Stimulated activated CD8-positive, alpha-beta memory T cell treated with anti-CD3 and anti-CD28 coated beads, Interleukin-7, amount 100 ng/mL, for 4 hours (primary cell): Measurements from ENCODE around the gene LRRC43.

ENCODE experiments used
- DNase-seq, 2 donors: peaks; one replicate each; pipeline ENCODE4 v3.0.0-alpha.2; 2020; ENCODE audit warnings: low read depth in 2 of 2

Gene LRRC43, protein sequence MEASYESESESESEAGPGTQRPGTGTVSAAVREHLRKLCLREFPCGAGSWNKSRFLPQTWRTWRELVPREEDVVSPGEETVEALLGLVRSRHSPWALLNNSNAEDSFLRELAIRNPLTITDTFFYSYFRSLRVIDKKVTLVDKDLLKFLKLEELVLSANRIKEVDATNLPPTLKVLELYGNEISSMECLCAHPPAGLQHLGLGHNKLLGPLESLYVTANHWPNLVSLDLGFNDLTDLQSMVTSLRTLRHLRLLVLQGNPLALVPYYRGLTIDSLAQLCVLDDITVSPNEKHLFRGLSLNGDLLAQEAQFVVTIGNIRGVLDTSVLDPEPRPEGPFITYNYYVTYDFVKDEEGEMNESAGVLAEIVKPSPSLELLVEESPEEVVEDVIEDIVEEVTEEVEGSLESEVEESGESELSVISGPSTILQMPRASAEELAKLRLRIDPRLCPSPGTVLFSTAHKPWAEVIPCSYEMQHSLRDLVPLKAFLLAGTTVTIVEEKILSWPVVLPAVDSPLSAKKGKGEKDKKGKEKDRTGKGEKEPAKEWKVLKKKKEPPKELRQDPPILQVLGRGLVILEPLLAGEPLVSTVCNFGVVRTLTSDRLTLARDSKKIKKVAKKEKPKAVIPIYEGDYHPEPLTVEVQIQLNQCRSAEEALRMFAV

DNA sequence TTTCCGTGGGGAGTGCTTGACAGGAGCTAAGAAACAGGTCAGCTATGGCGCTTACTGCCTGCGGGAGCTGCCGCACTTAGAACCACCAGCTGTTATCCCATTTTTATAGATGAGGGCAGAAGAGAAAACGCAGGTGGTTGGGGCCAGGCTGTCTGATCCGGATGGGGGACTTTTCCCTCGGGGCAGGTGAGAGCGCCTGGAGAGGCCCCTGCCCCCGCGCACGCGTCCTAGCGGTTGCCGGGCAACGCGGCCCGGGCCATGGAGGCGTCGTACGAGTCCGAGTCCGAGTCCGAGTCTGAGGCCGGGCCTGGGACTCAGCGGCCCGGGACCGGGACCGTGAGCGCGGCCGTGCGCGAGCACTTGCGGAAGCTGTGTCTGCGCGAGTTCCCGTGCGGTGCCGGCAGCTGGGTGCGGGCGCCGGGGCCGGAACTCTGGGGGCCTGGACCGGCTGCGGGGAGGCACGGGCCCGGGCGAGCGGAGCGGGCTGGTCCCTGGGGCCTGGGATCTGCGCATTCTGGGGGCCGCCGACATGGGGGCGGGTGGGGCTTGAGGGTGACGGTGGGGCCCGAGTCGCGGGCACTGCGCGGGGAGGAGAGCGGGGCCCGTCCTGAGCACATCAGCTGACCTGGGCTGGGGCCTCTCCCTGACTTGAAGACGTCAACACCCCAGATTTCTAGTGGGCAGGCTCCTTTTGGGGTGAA lies at the start of gene LRRC43:
TSS of gene LRRC43 (plus strand) at position 237 of the 701 bp plus-strand sequence. CDS start at position 259, 22 bp downstream.
- DNase-seq: peak in 1 of 2 donors; percentile 21

DNA sequence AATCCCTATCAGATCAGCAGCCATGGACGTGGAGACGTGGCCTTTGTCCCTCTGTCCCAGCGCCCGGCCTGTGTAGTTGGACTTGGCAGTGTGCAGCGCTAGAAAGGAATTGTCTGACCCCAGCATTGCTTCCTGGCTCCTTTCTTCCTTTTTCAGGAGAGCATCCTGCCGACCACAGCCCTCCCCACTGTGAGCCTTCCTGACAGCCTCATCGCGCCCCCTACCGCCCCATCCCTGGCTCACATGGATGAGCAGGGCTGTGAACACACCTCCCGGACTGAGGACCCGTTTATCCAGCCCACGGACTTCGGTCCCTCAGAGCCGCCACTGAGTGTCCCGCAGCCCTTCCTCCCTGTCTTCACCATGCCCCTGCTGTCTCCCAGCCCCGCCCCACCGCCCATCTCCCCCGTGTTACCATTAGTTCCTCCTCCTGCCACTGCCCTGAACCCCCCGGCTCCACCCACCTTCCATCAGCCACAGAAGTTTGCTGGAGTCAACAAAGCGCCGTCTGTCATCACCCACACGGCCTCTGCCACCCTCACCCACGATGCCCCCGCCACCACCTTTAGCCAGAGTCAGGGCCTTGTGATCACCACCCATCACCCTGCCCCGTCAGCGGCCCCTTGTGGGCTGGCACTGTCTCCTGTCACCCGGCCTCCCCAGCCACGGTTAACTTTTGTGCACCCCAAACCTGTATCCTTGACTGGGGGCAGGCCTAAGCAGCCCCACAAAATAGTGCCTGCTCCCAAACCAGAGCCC lies 49.6 kb upstream of the LRRC43 start:
- DNase-seq: no peak

DNA sequence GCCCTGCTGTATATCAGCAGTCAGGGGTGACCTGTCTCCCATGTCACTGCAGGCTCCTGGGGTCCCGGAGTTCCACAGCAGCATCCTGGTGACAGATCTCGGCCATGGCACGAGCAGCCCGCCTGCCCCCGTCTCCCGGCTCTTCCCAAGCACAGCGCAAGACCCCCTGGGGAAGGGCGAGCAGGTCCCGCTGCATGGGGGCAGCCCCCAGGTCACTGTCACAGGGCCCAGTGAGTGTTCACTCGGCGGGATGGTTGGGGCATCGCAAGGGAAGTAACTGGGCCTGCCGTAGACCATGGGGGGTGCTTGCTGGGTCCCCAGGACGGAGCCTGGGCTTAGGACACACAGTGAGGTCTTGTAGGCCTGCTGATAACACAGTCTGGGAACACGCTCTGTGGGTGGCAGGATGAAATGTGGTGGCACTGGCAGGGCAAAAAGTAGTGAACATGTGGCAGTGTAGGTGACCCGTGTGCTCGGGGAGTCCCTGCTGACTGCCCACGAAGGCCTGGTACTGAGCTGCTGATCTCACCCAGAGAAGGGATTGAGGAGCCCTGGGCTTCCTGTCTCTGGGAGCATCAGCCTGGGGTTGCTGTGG lies 47.4 kb upstream of the LRRC43 start:
- DNase-seq: no peak

DNA sequence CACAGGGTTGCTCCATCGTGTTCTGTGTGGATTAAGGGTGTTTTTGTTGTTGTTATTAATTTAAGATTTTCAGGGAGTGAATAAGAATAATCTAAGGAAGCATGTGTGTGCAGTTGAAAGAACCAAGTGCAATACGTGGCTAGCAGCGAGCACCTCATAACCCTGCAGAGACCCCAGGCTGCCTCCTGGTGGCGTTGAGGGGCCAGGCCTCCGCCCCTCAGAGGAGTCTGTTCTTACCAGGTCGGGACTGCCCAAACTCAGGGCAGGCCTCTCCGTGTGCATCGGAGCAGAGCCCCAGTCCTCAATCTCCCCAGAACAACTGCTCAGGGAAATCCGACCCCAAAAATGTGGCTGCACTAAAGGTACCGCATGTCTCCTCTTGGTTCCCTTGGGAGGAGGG lies 45.7 kb upstream of the LRRC43 start:
- no peak for DNase-seq

DNA sequence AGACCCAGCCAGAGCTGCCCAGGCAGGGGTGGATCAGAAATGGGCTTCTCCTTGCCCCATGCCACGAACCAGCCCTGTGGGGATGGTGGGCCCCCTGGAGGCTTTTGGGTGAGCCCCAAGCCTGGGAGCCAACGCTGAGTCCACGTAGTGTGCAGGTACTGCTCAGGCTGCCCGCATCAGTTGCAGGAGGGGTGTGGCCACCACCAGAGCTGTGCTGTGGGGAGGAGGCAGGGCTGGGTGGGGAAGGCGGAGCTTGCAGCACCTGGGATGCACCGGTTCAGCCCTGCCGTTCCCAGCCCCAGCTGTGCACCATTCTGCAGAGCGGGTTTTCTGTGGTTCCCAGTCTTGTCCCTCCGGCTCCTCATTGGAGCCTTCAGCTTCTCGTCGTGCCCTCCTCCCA lies 45.2 kb upstream of the LRRC43 start:
- DNase-seq: no peak

DNA sequence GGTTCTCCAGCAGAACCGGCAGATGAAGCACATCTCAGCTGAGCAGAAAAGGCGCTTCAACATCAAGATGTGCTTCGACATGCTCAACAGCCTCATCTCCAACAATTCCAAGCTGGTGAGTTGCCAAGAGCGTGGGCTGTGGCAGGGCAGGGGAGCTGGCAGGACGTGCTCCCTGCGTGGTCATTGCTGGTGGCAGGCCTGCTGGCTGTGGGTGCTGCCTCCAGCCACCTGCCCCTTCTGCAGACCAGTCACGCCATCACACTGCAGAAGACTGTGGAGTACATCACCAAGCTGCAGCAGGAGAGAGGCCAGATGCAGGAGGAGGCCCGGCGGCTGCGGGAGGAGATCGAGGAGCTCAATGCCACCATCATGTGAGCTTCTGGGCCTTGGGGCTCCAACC lies 44.7 kb upstream of the LRRC43 start:
- DNase-seq: no peak

DNA sequence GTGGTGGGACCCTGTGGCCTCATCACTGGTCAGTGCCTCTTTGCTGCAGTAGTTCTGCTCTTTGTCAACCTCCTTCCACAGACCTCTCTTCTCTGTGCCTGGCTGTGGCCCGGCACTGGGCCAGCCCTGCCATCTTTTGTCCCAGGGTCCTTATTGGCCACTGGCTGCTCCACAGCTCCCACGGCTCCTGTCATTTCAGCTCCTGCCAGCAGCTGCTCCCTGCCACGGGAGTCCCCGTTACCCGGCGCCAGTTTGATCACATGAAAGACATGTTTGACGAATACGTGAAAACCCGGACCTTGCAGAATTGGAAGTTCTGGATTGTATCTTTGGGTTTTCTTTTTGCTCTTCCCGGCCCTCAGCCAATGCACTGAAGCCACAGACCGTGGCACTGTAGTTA lies 44.3 kb upstream of the LRRC43 start:
- no peak for DNase-seq

DNA sequence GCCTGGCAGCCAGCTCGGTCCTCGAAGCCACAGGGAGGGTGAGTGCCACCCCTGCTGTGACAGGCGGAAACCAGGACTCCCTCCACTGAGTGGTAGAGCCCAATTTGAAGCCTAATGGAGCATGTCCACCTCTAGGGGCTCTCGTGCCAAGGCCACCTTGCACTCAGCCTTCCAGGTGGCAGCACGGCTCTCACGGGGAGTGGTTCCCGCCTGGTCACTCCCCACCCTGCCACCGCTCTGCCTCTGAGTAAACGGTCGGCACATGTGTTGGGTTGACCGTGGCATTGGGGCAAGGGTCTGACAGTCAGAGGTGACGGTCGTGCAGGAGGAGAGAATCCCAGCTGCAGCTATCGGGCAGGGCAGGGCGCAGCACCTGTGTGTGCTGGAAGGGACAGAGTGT lies 43.7 kb upstream of the LRRC43 start:
- no peak for DNase-seq

DNA sequence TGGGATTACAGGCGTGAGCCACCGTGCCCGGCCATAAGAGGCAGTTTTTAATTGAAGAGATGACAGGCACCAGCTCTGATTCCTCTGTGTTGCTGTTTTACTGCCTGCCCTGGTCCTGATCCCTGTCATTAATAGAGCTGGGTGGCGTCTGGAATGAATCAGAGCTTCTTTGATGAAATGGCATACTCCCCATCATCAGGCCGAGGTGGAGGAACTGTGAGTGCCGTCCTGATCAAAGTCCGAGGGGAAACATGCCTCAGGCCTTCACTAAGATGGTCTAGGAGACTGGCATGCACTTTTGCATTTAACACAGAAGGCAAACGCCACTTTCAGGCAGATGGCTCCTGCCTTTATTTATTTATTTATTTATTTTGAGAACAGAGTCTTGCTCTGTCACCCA lies 43.0 kb upstream of the LRRC43 start:
- DNase-seq: no peak

DNA sequence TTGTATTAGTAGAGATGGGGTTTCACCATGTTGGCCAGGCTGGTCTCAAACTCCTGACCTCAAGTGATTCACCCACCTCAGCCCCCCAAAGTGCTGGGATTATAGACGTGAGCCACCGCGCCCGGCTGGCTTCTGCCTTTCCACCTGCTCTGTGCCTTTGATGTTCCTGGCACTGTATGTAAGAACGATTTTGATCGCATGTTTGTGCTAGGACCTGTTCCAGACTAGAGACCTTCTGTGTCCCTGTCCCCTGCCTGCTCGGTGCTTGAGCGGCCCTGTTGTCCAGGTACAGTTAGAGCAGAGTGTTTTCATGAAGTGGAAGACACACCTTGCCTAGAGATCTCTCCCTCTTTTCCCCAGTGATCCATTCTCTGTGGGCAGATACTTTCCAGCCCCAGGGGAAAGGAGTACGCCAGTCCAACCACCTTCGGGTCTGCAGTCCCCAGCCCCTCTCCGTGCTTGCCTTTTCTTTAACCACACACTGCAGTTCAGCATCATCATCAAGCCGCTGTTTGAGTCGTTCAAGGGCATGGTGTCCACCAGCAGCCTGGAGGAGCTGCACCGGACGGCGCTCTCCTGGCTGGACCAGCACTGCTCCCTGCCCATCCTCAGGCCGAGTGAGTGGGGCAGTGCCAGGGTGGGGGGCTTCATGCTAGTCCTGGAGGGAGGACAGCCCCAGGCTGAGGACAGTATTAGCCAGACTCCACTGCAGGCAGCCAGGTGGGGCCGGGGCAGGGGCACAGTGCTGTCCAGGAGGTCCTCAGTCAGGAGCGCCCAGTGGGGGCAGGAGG lies 42.3 kb upstream of the LRRC43 start:
- no peak for DNase-seq

DNA sequence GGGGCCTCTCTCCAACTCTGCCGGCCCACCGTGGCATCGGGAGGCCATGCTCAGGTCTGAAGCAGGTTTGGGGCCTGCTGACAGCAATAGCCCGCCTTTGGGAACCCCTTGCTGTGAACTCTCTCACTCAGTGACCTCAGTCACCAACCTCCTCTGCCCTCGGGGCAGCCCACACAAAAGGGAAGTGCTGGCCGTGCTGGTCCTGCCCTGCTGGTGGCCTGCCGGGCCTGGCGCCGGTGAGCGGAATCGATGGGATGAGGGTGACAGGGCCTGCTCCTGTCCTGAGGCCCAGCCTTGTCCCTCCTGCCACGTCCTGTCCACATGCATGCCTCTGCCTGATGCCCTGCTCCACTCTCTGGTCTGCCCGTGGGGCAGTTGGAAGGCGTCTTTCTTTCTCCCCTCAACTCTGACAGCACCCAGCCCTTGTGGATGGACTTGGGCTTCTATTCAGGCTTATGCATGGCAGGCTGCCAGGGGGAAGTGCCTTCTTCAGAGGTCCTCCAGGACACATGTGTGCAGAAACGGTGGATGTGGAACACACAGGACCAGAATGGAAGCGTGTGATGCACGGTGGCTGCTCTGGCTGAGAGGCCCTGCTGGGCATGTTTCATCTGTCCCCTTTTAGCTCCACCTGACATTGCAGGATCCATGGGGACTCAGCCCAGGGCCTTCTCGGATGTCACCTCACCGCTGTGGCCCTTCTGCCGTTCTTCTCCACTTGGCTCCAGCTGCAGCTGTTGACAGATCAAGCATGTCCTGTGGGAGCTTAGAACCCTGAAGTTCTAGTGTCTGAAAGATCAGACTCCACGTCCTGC lies 40.8 kb upstream of the LRRC43 start:
- no peak for DNase-seq

DNA sequence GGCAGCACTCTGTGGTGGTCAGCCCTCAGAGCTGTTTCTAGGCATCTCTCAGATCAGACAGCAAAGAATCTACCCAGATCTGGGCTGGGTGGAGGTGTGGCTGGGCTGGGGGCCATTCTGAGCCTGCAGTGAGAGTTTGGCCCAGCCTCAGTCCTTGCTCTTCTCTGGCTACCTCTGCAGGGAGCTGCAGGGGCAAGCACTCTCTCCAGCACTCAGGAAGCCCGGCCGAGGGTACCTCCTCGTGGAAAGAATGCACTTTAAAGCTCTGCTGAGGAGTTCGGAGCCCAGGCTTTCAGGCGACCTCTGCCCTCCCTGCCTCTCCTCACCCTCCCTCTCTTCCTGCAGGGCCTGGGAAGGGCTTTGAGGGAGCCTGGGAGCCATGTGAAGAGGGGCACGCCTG lies 40.1 kb upstream of the LRRC43 start:
- DNase-seq: no peak

DNA sequence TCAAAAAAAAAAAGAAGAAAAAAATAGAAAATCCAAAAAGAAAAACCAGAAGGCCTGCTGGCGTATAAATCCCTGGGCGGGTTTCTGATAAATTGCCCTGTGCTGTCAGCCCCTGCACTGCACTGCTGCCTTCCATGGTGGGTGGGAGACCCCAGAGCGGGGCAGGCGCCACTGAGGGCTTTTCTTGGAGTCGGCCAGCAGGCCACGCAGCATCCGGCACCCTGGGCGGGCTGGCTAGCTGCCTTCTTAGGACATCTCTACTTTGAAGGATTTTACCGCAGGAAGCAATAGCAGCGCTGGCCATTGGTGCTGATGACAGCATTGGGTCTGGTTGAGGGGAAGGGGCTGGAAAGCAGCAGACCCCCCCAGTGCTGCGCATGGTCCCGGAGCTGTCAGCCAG lies 38.0 kb upstream of the LRRC43 start:
- no peak for DNase-seq

DNA sequence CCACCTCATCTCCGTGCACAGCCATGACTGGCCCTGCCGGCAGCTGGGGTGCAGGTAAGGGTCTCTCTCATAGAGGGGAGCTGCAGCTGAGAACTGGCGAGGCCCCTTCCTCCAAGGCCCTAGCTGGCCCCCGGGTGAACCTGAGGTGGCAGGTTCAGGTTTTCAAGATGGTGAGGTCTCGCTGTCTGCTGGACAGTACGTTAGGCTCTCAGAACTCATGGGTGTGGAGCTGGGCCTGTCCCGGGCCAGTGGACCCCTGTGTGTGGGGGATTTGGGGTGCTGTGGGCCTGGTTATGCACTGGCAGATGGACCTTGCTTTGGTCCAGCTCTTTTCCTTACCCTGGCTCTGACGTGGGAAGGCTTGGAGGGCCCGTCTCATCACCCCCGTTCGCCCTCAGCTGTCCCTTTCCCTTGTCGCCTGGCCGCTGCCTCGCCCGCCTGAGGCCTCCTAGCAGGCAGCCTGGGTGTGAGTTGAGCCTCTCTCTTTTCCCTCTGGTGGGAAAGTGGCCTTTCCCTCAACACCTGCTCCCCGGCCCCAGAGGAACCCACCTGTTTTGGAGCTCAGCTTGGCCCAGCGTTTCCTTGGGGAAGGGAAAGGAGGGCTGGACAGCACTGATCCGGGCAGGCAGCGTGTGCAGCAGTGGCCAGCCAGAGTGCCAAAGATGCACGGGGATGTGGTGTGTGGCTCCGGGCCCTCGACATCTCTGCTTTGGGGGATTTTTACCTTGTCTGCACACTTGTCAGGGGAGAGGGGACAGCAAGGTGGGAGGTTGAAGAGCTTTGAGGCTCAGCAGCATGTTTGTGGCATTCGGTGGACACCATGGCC lies 37.2 kb upstream of the LRRC43 start:
- DNase-seq: no peak

DNA sequence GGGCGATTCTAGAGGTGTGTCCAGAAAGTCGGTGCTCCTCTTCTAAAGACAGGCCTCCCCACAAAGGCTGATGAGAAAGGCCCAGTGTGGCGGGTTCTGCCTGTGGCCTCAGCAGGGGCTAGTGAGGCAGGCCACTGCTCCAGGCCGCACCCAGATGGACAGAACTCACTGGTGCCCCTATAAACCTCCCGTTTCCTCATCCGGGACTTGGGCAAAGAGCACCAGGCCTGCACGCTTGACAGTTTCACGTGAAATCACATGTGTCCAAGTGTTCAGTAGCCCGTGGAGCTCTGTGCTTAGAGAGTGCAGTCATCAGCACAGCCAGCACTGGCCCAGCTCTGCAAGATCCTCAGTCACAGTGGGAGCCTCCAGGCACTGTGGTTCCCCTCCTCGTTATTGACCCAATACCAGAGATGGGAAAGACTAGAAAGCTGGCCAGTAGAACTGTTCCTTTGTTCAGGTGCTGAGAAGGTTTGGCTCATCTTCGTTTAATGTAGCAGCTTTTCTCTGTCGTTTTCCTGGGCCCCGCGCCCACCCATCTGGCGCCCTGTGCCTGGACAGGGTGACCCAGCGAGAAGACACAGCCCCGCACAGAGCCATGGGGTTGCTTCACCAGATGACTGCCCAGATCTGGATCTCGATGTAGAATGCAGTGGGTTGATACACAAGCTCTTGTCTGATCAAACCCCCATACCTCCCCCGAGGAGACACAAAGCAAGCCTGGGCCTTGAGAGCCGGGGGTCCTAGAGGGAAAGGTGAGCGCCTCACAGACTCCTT lies 35.2 kb upstream of the LRRC43 start:
- DNase-seq: no peak

DNA sequence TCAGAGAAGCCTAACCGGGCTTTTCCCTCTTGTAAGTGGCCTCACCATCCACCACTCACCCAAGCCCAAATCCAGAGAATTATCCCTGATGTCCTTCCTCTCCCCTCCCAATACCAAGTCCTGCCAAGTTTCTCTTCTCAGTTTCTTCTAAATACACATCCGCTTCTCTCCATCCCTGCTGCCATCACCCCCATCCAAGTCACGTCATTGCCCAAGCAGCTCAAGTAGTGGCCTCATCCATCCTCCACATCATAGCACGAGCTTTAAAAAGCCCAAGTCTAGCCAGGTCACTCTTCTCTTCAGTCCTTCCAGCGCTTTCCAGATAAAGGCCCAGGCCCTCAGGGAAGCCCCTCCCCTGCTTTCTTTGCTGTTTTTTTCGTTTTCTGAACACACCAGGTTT lies 34.3 kb upstream of the LRRC43 start:
- no peak for DNase-seq

DNA sequence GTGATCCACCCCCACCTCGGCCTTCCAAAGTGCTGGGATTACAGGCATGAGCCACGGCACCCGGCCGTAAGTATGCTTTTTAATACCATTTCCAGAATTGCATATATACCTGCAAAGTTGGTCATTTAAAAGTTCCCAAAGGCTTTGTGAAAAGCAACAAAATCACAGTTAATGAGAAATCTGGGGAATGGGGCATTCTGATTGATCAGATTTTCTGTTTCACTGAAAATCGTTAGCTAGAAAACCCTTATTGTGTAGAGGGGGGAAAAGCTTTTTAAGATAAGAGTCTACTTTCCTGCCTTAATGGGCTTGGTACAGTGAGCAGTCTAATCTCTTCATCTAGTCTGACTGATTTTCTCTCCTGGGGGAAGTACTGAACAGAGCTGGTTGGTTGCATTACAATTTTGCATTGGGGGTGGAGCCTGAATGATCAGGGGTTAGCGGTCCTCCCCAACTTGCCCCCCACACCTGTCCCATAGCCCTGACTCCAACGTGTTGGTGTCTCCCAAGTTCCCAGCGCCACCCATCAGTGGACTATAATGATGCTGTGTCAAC lies 32.7 kb upstream of the LRRC43 start:
- DNase-seq: no peak

DNA sequence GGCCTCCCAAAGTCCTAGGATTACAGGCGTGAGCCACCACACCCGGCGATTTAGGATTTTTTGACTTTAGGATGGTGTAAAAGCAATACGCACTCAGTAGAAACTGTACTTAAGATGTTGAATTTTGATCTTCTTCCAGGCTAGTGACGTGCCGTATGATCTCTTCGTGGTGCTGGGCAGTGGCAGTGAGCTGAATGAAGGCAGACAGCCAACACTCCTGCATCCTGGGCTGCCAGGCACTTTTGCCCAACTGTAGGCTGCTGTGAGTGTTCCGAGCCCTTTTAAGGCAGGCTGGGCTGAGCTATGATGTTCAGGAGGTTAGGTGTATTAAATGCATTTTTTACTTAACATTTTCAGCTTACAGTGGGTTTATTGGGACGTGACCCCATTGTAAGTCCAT lies 30.2 kb upstream of the LRRC43 start:
- DNase-seq: no peak
